IMR-90 (cell line): ENCODE measurements around the gene RFC3. TPM values are rescaled to one million over a fixed set of nuclear protein-coding genes. Genes with fewer than 3 reads are reported as not detected.

Experiments used
- ATAC-seq: fragments of 200-7000 bp; cut with Tn5 transposase; 2 replicates; pipeline ENCODE4 v1.9.1; 2020; ENCODE audit warnings: low read depth, mild to moderate bottlenecking, moderate library complexity
- BruUV-seq: library from RNA; stranded (reverse); fragments of 400-500 nt; replicated peaks from 2 replicates; lab custom pipeline; 2021; lab: Mats Ljungman, UMichigan
- CTCF ChIA-PET: fragments of 300-600 bp; formaldehyde crosslinking; extraction: SDS; loops from one replicate; lab custom pipeline; 2021; ENCODE audit warnings: antibody characterized with exemption; lab: Yijun Ruan, JAX
- POLR2A ChIA-PET: fragments of 300-600 bp; sonication (Branson Sonifier 250); formaldehyde crosslinking; loops from one replicate; lab custom pipeline; 2022; ENCODE audit warnings: antibody characterized with exemption; ENCODE audit not compliant: unreplicated experiment; lab: Charles Lee
- DNase-seq: peaks from one replicate; pipeline ENCODE4 v3.0.0; 2013
- H2AFZ ChIP-seq: replicated peaks from 2 replicates; pipeline ENCODE3; 2013; ENCODE audit warnings: low read length, mild to moderate bottlenecking; ENCODE audit not compliant: poor library complexity
- H2AK5ac ChIP-seq: 2 replicates; pipeline ENCODE4 v1.6.1; 2013; ENCODE audit warnings: low read depth, low read length, inconsistent platforms
- H2AK9ac ChIP-seq: replicated peaks from 2 replicates; pipeline ENCODE3; 2013; ENCODE audit warnings: mild to moderate bottlenecking, low read depth, low read length, moderate library complexity; ENCODE audit not compliant: poor library complexity
- H2BK120ac ChIP-seq: 2 replicates; pipeline ENCODE4 v1.6.1; 2013; ENCODE audit warnings: low read depth, low read length, inconsistent platforms
- H2BK15ac ChIP-seq: 3 replicates; pipeline ENCODE4 v1.6.1; 2013; ENCODE audit warnings: low read depth, low read length, inconsistent platforms
- H2BK20ac ChIP-seq: 2 replicates; pipeline ENCODE4 v1.6.1; 2013; ENCODE audit warnings: low read depth, mild to moderate bottlenecking, inconsistent platforms, low read length, moderate library complexity
- H2BK5ac ChIP-seq: 2 replicates; pipeline ENCODE4 v1.6.1; 2013; ENCODE audit warnings: mild to moderate bottlenecking, low read depth, low read length, inconsistent platforms; ENCODE audit not compliant: poor library complexity, severe bottlenecking
- H3K14ac ChIP-seq: replicated peaks from 2 replicates; pipeline ENCODE4 v1.6.1; 2013; ENCODE audit warnings: low read depth, low read length, inconsistent platforms
- H3K18ac ChIP-seq: 2 replicates; pipeline ENCODE4 v1.6.1; 2013; ENCODE audit warnings: low read depth, low read length, control low read depth
- H3K23ac ChIP-seq: 2 replicates; pipeline ENCODE4 v1.6.1; 2013; ENCODE audit warnings: low read depth, low read length, inconsistent platforms
- H3K27ac ChIP-seq: 2 replicates; pipeline ENCODE4 v1.5.1; 2013; ENCODE audit warnings: mild to moderate bottlenecking, control low read depth, low read length; ENCODE audit not compliant: insufficient read depth
- H3K27me3 ChIP-seq: 2 replicates; pipeline ENCODE4 v1.6.1; 2013; ENCODE audit warnings: low read length; ENCODE audit not compliant: control insufficient read depth, insufficient read depth
- H3K36me3 ChIP-seq: 2 replicates; pipeline ENCODE4 v1.6.1; 2013; ENCODE audit warnings: low read length, mixed read lengths; ENCODE audit not compliant: control insufficient read depth, insufficient read depth
- H3K4ac ChIP-seq: 2 replicates; pipeline ENCODE4 v1.6.1; 2013; ENCODE audit warnings: low read depth, low read length, inconsistent platforms
- H3K4me1 ChIP-seq: 2 replicates; pipeline ENCODE4 v1.6.1; 2013; ENCODE audit warnings: low read length, mixed read lengths; ENCODE audit not compliant: control insufficient read depth, insufficient read depth
- H3K4me2 ChIP-seq: 2 replicates; pipeline ENCODE4 v1.6.1; 2013; ENCODE audit warnings: low read depth, mild to moderate bottlenecking, control low read depth, low read length, moderate library complexity
- H3K4me3 ChIP-seq: 2 replicates; pipeline ENCODE4 v1.5.1; 2013; ENCODE audit warnings: low read depth, mild to moderate bottlenecking, control low read depth, low read length, moderate library complexity; ENCODE audit not compliant: insufficient read depth
- H3K56ac ChIP-seq: 2 replicates; pipeline ENCODE4 v1.6.1; 2013; ENCODE audit warnings: low read length, inconsistent platforms; ENCODE audit not compliant: insufficient read depth; ENCODE audit errors: extremely low read depth
- H3K79me1 ChIP-seq, 2 experiments: 2 replicates each; pipeline ENCODE4 v1.6.1; 2013; ENCODE audit warnings: low read length in 2 of 2, inconsistent platforms in 1 of 2, low read depth in 1 of 2
- H3K9ac ChIP-seq: 2 replicates; pipeline ENCODE4 v1.6.1; 2013; ENCODE audit warnings: low read depth, low read length, control low read depth
- H3K9me1 ChIP-seq: 2 replicates; pipeline ENCODE4 v1.6.1; 2013; ENCODE audit warnings: low read length, inconsistent platforms; ENCODE audit not compliant: insufficient read depth
- H3K9me3 ChIP-seq: 2 replicates; pipeline ENCODE4 v1.6.1; 2013; ENCODE audit warnings: low read length; ENCODE audit not compliant: control insufficient read depth, insufficient read depth
- H4K20me1 ChIP-seq: 2 replicates; pipeline ENCODE4 v1.6.1; 2013; ENCODE audit warnings: low read length, inconsistent platforms; ENCODE audit not compliant: insufficient read depth
- H4K5ac ChIP-seq: 2 replicates; pipeline ENCODE4 v1.6.1; 2013; ENCODE audit warnings: mild to moderate bottlenecking, low read depth, low read length, control low read depth
- H4K8ac ChIP-seq, 2 experiments: 2 replicates each; pipeline ENCODE4 v1.6.1; 2013; ENCODE audit warnings: low read depth in 2 of 2, low read length in 2 of 2, control low read depth in 1 of 2, inconsistent platforms in 1 of 2
- H4K91ac ChIP-seq: 2 replicates; pipeline ENCODE4 v1.6.1; 2013; ENCODE audit warnings: low read depth, low read length, inconsistent platforms; ENCODE audit not compliant: insufficient read depth
- FOS ChIP-seq: fragments of 150-350 bp; IDR thresholded peaks from 2 replicates; pipeline ENCODE4 v1.6.1; 2016; ENCODE audit warnings: low read depth, low read length
- MAFK ChIP-seq: IDR thresholded peaks from 2 replicates; pipeline ENCODE4 v1.6.1; 2012; ENCODE audit warnings: low read depth, low read length, improper control_type of control experiment
- SMC3 ChIP-seq: fragments of 150-350 bp; IDR thresholded peaks from 2 replicates; pipeline ENCODE4 v1.6.1; 2016; ENCODE audit warnings: low read depth, mild to moderate bottlenecking, antibody characterized with exemption, low read length, moderate library complexity
- WGBS, 2 experiments: methylation state at CpG; one replicate each; pipeline versions ENCODE4 v1.1.5 to v1.1.7; 2013; ENCODE audit warnings: missing lambda C conversion rate in 2 of 2; ENCODE audit not compliant: insufficient read length in 1 of 2; ENCODE audit errors: extremely low coverage in 2 of 2; 5-methylcytosine and 5-hydroxymethylcytosine counted together
- dilution Hi-C: fragments of 300-500 bp; cut with HindIII; formaldehyde crosslinking; loops from one replicate; pipeline ENCODE4 v1.14.3; 2018; ENCODE audit warnings: low sequenced_read_pairs; ENCODE audit not compliant: unreplicated experiment
- in situ Hi-C: fragments of 300-500 bp; cut with MboI; formaldehyde crosslinking; loops from 3 replicates; pipeline ENCODE4 v1.14.3; 2019; ENCODE audit warnings: low sequenced_read_pairs, inconsistent platforms, mixed read lengths
- intact Hi-C: fragments of 100-400 bp; cut with micrococcal nuclease; formaldehyde crosslinking; loops from 2 replicates; pipeline ENCODE4 v1.10.0; 2022
- polyA plus RNA-seq, 3 experiments: library from polyadenylated mRNA; depleted of rRNA; stranded (reverse); fragments of >200 nt; gene quantifications; 2 replicates each; pipeline ENCODE4 v1.2.3, GENCODE V29; 2012; ENCODE audit warnings: low replicate concordance in 1 of 3
- total RNA-seq: library from RNA; depleted of rRNA; stranded (reverse); fragments of >200 nt; gene quantifications from 2 replicates; pipeline ENCODE4 v1.2.3, GENCODE V29; 2012

Gene RFC3
- total and polyA plus RNA-seq, 2 of the 4 experiments (the other 2 are of a cell fraction) = 9.8 to 12.9 TPM

DNA sequence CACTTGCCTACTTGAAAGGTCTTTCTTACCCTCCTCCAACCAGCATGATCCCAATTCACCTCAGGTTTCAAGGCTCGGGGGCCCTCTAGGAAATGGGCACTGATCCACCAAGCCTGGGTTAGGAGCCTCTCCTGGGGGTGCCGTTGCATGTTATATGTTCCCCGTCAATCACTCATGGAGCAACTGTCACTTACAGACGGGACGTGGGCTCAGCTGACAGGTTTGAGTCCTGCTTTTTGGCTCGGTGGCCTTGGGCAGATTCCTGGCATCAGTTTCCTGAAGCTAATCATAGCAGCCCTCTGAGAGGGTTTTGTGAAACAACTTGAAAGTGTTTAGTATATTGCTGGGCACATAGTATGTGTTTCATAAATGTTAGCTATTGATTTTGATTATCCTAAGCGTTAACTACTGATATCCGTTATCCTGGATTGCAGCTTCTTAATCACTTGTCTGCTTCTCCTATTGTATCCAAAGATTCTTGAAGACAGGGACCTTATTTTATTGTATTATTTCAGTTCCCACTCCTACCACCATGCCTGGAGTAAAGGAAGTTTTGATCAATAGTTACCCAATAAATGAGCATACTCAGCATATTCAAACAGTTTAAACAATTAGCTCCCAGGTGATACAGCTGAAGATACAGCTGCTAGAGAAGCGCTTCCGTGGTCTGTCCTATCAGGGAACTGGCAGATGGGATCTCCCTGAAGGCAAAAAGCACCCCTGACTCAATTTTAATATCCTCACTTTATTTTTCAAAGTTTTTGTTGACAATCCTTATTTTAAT lies 57.9 kb downstream of the RFC3 start:
- Histone ChIP-seq H3K4me3 (no peak overlapping the region), H3K9me1 (no peaks in the 10 kb centered on the region), H3K27ac (no peak overlapping the region), H3K18ac (no peak overlapping the region), H3K27me3 (no peaks in the 10 kb centered on the region), H3K36me3 (no peaks in the 10 kb centered on the region), H2BK20ac (no peak overlapping the region), H3K23ac (no peak overlapping the region), H3K14ac (no peak overlapping the region), H4K91ac (no peak overlapping the region), H2AK9ac (no peak overlapping the region), H2AFZ (no peak overlapping the region), H4K20me1 (no peaks in the 10 kb centered on the region), H3K56ac (no peak overlapping the region), H3K4me2 (no peak overlapping the region), H3K79me1 (no peaks in the 10 kb centered on the region), H4K5ac (no peak overlapping the region), H2BK15ac (no peak overlapping the region), H2BK5ac (no peak overlapping the region), H2BK120ac (no peak overlapping the region), H3K4ac (no peak overlapping the region), H2AK5ac (no peak overlapping the region), H3K9ac (no peak overlapping the region), H3K4me1 (no peaks in the 10 kb centered on the region), H3K9me3 (no peaks in the 10 kb centered on the region), H4K8ac (no peak overlapping the region)
- intact Hi-C loops (no loop called here), dilution Hi-C loops (no loop called here), in situ Hi-C loops (no loop called here)
- DNase-seq (no peak), ATAC-seq (no peak)
- ChIA-PET POLR2A (no interaction called here), CTCF (no interaction called here)
- 75% methylated on average over 4 of the region's 10 CpGs; no CpG with 5 or more reads in 1 of the 2 experiments for WGBS, 2 experiments
- no TSS peak for BruUV-seq
- no peak for TF ChIP-seq SMC3
- TF ChIP-seq MAFK = peak; percentile 76
- TF ChIP-seq FOS = no peak
